ENCODE data around the gene CAMSAP2. TPM values are rescaled to one million over a fixed set of nuclear protein-coding genes. Genes with fewer than 3 reads are reported as not detected.

The CAMSAP2 gene
- polyA plus RNA-seq, 1 of the 3 experiments (the other 2 are of a cell fraction) = 5.5 TPM

DNA sequence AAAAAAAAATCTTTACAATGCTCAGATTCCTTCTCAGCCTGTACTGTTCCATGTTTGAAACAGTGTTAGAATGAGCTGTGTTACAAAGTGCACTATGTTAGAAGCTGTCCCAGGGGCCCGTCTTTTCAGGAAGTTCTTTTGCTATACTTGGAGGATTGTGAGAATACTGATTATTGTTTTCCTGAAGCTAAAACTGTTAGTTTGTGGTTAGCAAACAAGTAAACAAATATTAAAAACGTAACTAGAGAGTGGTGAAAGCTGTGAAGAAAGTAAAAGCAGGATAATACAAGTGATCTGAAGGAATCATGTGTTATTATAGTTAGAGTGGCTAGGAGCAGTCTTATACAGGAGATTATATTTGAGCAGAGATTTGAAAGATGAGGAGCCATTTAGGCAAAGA lies 35.6 kb downstream of the CAMSAP2 start:
- H3K9ac ChIP-seq = no peak overlapping the region
- peaks cover 91% of the 10 kb centered on the region for H3K79me2 ChIP-seq (ENCODE audit: insufficient read depth)
- H4K20me1 ChIP-seq (ENCODE audit: insufficient read depth) = peaks cover 25% of the 10 kb centered on the region
- H3K4me1 ChIP-seq (ENCODE audit: control insufficient read depth in 1 of 2, insufficient read depth in 2 of 2, low read depth in 1 of 2, low read length in 1 of 2) = peaks cover 0 to 4% of the 10 kb centered on the region in 2 experiments; a peak in 1 of 4 replicates
- no peak for DNase-seq
- no peaks in the 10 kb centered on the region for H3K9me2 ChIP-seq
- H3K4me3 ChIP-seq (ENCODE audit: low read depth in 2 of 2, low read length in 1 of 2) = no peak overlapping the region
- CTCF ChIA-PET = interaction anchor here (1.6 to 1.8 kb wide), 3 partner anchors 27 to 215 kb away, joined by 3 to 5 read pairs (median 3); no protein-coding TSS in a partner anchor
- H2AFZ ChIP-seq (ENCODE audit: low read depth) = no peak overlapping the region
- POLR2A ChIA-PET = no interaction called here
- H3K27ac ChIP-seq (ENCODE audit: low read depth in 2 of 2, low read length in 1 of 2) = no peak overlapping the region
- H3K4me2 ChIP-seq = no peak overlapping the region
- no peak for TF ChIP-seq GABPA (IDR thresholded peaks at IDR 0.05; ENCODE audit: low read depth)
- H3K36me3 ChIP-seq (replicated peaks in 1 of 2; ENCODE audit: control insufficient read depth in 1 of 2, insufficient read depth in 2 of 2, low read length in 1 of 2) = peaks cover 25 to 32% of the 10 kb centered on the region in 2 experiments
- H3K27me3 ChIP-seq (ENCODE audit: insufficient read depth) = no peaks in the 10 kb centered on the region
- H3K9me3 ChIP-seq = no peaks in the 10 kb centered on the region
- WGBS (ENCODE audit: low lambda C conversion rate) = 92% methylated on average over 2 of the region's 2 CpGs
- peaks cover 6% of the 10 kb centered on the region for H3F3A ChIP-seq (replicated peaks; ENCODE audit: insufficient read depth)

DNA sequence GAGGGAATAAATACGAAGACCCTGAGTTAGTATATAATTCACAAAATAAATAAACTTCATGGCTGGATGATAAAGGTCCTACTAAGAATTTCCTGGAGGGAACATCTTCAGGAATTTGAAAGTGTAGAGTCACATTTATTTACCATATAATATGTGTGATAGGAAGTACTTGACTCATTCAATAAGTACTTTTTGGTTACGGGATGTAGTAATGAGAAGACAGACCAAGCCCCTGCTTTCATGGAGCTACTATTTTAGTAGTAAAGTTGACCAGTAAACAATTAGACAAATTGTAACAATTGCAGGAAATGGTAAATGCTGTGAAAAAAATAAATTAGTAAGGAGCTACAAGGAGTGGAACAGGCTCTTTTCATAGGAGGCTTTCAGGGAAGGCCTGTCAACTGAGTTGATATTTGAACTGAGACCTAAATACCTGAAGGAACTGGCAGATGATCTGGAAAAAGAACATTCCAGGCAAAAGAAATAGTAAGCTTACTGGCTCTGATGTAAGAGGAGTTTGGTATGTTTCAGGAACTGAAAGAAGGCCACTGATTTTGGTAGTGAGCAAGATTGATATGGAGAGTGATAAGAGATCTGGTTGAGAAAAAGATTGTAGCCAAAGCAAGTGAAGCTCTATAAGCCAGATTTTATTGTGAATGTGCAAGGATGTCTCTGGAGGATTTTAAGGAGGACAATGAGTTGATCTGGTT lies 36.2 kb downstream of the CAMSAP2 start:
- H2AFZ ChIP-seq (ENCODE audit: low read depth) = no peak overlapping the region
- WGBS (ENCODE audit: low lambda C conversion rate) = 95% methylated on average over 2 of the region's 2 CpGs
- no peak overlapping the region for H3K4me3 ChIP-seq (ENCODE audit: low read depth in 2 of 2, low read length in 1 of 2)
- H3K9ac ChIP-seq = no peak overlapping the region
- H3K9me3 ChIP-seq = no peaks in the 10 kb centered on the region
- POLR2A ChIA-PET = no interaction called here
- peaks cover 26% of the 10 kb centered on the region for H4K20me1 ChIP-seq (ENCODE audit: insufficient read depth)
- H3K4me2 ChIP-seq = no peak overlapping the region
- H3K27me3 ChIP-seq (ENCODE audit: insufficient read depth) = no peaks in the 10 kb centered on the region
- no peak for DNase-seq
- H3K4me1 ChIP-seq (ENCODE audit: control insufficient read depth in 1 of 2, insufficient read depth in 2 of 2, low read depth in 1 of 2, low read length in 1 of 2) = peaks cover 0 to 4% of the 10 kb centered on the region in 2 experiments; a peak in 2 of 4 replicates
- TF ChIP-seq SIN3A (IDR thresholded peaks at IDR 0.05; ENCODE audit: borderline replicate concordance, low read depth, low read length) (no peak), MEF2A (IDR thresholded peaks at IDR 0.05; ENCODE audit: borderline replicate concordance, low read depth) (no peak), FOXJ3 (CRISPR knock-in tag; IDR thresholded peaks at IDR 0.05) (no peak), JUND (IDR thresholded peaks at IDR 0.05) (no peak), POLR2AphosphoS5 (IDR thresholded peaks at IDR 0.05; ENCODE audit: low read depth, low read length) (no peak), FOSL2 (IDR thresholded peaks at IDR 0.05; ENCODE audit: borderline replicate concordance, low read depth) (no peak), SMC3 (IDR thresholded peaks at IDR 0.05; ENCODE audit: low read depth, low read length) (no peak), TAF1 (IDR thresholded peaks at IDR 0.05; ENCODE audit: borderline replicate concordance, low read depth, low read length) (no peak), RXRA (IDR thresholded peaks at IDR 0.05; ENCODE audit: borderline replicate concordance, low read depth) (no peak), EP300 (IDR thresholded peaks at IDR 0.05; ENCODE audit: borderline replicate concordance in 1 of 2, low read depth in 1 of 2, low read length in 1 of 2) (no peak), RAD21 (IDR thresholded peaks at IDR 0.05; ENCODE audit: low read length) (no peak), YY1 (IDR thresholded peaks at IDR 0.05; ENCODE audit: low read depth) (no peak)
- TF ChIP-seq, protein P1, sequence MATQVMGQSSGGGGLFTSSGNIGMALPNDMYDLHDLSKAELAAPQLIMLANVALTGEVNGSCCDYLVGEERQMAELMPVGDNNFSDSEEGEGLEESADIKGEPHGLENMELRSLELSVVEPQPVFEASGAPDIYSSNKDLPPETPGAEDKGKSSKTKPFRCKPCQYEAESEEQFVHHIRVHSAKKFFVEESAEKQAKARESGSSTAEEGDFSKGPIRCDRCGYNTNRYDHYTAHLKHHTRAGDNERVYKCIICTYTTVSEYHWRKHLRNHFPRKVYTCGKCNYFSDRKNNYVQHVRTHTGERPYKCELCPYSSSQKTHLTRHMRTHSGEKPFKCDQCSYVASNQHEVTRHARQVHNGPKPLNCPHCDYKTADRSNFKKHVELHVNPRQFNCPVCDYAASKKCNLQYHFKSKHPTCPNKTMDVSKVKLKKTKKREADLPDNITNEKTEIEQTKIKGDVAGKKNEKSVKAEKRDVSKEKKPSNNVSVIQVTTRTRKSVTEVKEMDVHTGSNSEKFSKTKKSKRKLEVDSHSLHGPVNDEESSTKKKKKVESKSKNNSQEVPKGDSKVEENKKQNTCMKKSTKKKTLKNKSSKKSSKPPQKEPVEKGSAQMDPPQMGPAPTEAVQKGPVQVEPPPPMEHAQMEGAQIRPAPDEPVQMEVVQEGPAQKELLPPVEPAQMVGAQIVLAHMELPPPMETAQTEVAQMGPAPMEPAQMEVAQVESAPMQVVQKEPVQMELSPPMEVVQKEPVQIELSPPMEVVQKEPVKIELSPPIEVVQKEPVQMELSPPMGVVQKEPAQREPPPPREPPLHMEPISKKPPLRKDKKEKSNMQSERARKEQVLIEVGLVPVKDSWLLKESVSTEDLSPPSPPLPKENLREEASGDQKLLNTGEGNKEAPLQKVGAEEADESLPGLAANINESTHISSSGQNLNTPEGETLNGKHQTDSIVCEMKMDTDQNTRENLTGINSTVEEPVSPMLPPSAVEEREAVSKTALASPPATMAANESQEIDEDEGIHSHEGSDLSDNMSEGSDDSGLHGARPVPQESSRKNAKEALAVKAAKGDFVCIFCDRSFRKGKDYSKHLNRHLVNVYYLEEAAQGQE (IDR thresholded peaks at IDR 0.05; ENCODE audit: low read depth, low read length) = no peak
- TF ChIP-seq, protein P2, sequence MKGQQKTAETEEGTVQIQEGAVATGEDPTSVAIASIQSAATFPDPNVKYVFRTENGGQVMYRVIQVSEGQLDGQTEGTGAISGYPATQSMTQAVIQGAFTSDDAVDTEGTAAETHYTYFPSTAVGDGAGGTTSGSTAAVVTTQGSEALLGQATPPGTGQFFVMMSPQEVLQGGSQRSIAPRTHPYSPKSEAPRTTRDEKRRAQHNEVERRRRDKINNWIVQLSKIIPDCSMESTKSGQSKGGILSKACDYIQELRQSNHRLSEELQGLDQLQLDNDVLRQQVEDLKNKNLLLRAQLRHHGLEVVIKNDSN (IDR thresholded peaks at IDR 0.05; ENCODE audit: borderline replicate concordance, low read depth) = no peak
- TF ChIP-seq, protein P3, sequence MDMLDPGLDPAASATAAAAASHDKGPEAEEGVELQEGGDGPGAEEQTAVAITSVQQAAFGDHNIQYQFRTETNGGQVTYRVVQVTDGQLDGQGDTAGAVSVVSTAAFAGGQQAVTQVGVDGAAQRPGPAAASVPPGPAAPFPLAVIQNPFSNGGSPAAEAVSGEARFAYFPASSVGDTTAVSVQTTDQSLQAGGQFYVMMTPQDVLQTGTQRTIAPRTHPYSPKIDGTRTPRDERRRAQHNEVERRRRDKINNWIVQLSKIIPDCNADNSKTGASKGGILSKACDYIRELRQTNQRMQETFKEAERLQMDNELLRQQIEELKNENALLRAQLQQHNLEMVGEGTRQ (IDR thresholded peaks at IDR 0.05; ENCODE audit: borderline replicate concordance, low read depth, low read length) = no peak
- TF ChIP-seq, protein P4, sequence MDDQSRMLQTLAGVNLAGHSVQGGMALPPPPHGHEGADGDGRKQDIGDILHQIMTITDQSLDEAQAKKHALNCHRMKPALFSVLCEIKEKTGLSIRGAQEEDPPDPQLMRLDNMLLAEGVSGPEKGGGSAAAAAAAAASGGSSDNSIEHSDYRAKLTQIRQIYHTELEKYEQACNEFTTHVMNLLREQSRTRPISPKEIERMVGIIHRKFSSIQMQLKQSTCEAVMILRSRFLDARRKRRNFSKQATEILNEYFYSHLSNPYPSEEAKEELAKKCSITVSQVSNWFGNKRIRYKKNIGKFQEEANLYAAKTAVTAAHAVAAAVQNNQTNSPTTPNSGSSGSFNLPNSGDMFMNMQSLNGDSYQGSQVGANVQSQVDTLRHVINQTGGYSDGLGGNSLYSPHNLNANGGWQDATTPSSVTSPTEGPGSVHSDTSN (IDR thresholded peaks at IDR 0.05) = no peak
- peaks cover 6% of the 10 kb centered on the region for H3F3A ChIP-seq (replicated peaks; ENCODE audit: insufficient read depth)
- H3K36me3 ChIP-seq (replicated peaks in 1 of 2; ENCODE audit: control insufficient read depth in 1 of 2, insufficient read depth in 2 of 2, low read length in 1 of 2) = peaks cover 20 to 26% of the 10 kb centered on the region in 2 experiments
- H3K9me2 ChIP-seq = no peaks in the 10 kb centered on the region
- 0 out of 4 replicates have a peak overlapping the region, but pooled peaks of 1 of the 2 experiments have one; percentile 4 for H3K27ac ChIP-seq (ENCODE audit: low read depth in 2 of 2, low read length in 1 of 2)
- CTCF ChIA-PET = interaction anchor here (1.6 to 1.8 kb wide), 3 partner anchors 27 to 216 kb away, joined by 3 to 5 read pairs (median 3); no protein-coding TSS in a partner anchor
- H3K79me2 ChIP-seq (ENCODE audit: insufficient read depth) = peaks cover 91% of the 10 kb centered on the region
